ENCODE measurements around the gene C6orf163.

- no peak for TF ChIP-seq CTCF (IDR thresholded peaks at IDR 0.05 in 2 of 3, conservative IDR thresholded peaks at IDR 0.05 in 1 of 3; ENCODE audit: borderline replicate concordance in 1 of 3, insufficient read depth in 1 of 3, low read depth in 2 of 3, low read length in 2 of 3)
- TF ChIP-seq EZH2 (IDR thresholded peaks at IDR 0.05): no peak
- TF ChIP-seq ELF1 (IDR thresholded peaks at IDR 0.05; ENCODE audit: borderline replicate concordance, low read depth): no peak
- no peak for TF ChIP-seq MAX (IDR thresholded peaks at IDR 0.05)
Measured at GRCh38 chr6:87395431-87395830, 50.8 kb downstream of the C6orf163 start.
